ENCODE data around the gene ACOXL.

DNA sequence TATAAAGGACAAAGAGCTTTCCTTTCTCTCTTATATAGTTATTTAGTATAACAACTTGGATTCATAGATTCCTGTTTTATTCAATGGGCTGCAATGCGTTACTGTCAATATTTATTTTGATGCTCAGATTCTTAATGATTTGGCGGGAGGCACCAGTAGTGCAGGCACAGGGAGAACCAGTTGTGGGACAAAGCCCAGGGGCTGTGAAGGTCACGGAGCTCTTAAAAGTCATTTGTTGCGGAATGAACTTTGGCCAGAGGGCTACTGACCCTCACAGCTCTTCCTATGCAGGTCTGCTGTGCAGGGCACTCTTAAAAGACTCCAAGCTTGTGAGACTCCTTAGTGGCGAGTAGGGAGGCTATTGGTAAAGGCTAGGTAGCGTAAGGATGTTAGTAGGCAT lies 422.4 kb downstream of the ACOXL start:
- TF ChIP-seq POLR2A (IDR thresholded peaks at IDR 0.05) (no peak), POLR2AphosphoS5 (IDR thresholded peaks at IDR 0.05) (no peak), EP300 (IDR thresholded peaks at IDR 0.05) (no peak)
- TF ChIP-seq, protein P1, sequence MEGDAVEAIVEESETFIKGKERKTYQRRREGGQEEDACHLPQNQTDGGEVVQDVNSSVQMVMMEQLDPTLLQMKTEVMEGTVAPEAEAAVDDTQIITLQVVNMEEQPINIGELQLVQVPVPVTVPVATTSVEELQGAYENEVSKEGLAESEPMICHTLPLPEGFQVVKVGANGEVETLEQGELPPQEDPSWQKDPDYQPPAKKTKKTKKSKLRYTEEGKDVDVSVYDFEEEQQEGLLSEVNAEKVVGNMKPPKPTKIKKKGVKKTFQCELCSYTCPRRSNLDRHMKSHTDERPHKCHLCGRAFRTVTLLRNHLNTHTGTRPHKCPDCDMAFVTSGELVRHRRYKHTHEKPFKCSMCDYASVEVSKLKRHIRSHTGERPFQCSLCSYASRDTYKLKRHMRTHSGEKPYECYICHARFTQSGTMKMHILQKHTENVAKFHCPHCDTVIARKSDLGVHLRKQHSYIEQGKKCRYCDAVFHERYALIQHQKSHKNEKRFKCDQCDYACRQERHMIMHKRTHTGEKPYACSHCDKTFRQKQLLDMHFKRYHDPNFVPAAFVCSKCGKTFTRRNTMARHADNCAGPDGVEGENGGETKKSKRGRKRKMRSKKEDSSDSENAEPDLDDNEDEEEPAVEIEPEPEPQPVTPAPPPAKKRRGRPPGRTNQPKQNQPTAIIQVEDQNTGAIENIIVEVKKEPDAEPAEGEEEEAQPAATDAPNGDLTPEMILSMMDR (IDR thresholded peaks at IDR 0.05), result no peak
